A673 (cell line): Measurements from ENCODE around the gene GALNT2. TPM values are rescaled to one million over a fixed set of nuclear protein-coding genes. Genes with fewer than 3 reads are reported as not detected.

ENCODE experiments used
- BruUV-seq: library from RNA; stranded (reverse); fragments of 400-500 nt; replicated peaks from 2 replicates; lab custom pipeline; 2021; lab: Mats Ljungman, UMichigan
- CTCF ChIA-PET: fragments of 300-600 bp; sonication (Branson Sonifier 250); formaldehyde crosslinking; loops from one replicate; lab custom pipeline; 2022; ENCODE audit warnings: antibody characterized with exemption; lab: Charles Lee
- POLR2A ChIA-PET: fragments of 300-600 bp; sonication (Branson Sonifier 250); formaldehyde crosslinking; loops from one replicate; lab custom pipeline; 2022; ENCODE audit warnings: antibody characterized with exemption; ENCODE audit not compliant: low non-redundant PET; lab: Charles Lee
- DNase-seq: peaks from one replicate; pipeline ENCODE4 v3.0.0-alpha.2; 2015; ENCODE audit warnings: low spot score
- H3K27ac ChIP-seq: fragments of 200-600 bp; sonication (generic); 2 replicates; pipeline ENCODE4 v1.5.1; 2016; ENCODE audit warnings: mixed run types, low read depth, mild to moderate bottlenecking, mixed read lengths, antibody characterized with exemption, low read length; ENCODE audit not compliant: poor library complexity, severe bottlenecking
- H3K27me3 ChIP-seq: fragments of 200-600 bp; sonication (generic); replicated peaks from 2 replicates; pipeline ENCODE4 v1.6.1; 2017; ENCODE audit warnings: mixed run types, low read depth, mild to moderate bottlenecking, mixed read lengths, antibody characterized with exemption, low read length; ENCODE audit not compliant: insufficient read depth, poor library complexity
- H3K36me3 ChIP-seq: fragments of 200-600 bp; sonication (generic); 2 replicates; pipeline ENCODE4 v1.6.1; 2016; ENCODE audit warnings: mixed run types, mild to moderate bottlenecking, mixed read lengths, antibody characterized with exemption, low read length; ENCODE audit not compliant: insufficient read depth, poor library complexity, severe bottlenecking
- H3K4me1 ChIP-seq: fragments of 200-600 bp; sonication (generic); 2 replicates; pipeline ENCODE4 v1.6.1; 2017; ENCODE audit warnings: mixed run types, mild to moderate bottlenecking, mixed read lengths, antibody characterized with exemption, low read length; ENCODE audit not compliant: insufficient read depth, poor library complexity, severe bottlenecking
- H3K4me3 ChIP-seq: fragments of 200-600 bp; sonication (generic); 2 replicates; pipeline ENCODE4 v1.5.1; 2016; ENCODE audit warnings: low read depth, mixed run types, mild to moderate bottlenecking, mixed read lengths, low read length; ENCODE audit not compliant: poor library complexity, severe bottlenecking
- H3K9me3 ChIP-seq: fragments of 200-600 bp; sonication (generic); 2 replicates; pipeline ENCODE4 v1.6.1; 2016; ENCODE audit warnings: mixed run types, low read depth, mild to moderate bottlenecking, mixed read lengths, antibody characterized with exemption, low read length; ENCODE audit not compliant: poor library complexity, severe bottlenecking
- CTCF ChIP-seq: fragments of 300-800, 200-600 bp; sonication (generic); conservative IDR thresholded peaks from 2 replicates; pipeline ENCODE4 v1.5.1; 2017; ENCODE audit warnings: low read depth, mild to moderate bottlenecking, antibody characterized with exemption, low read length, moderate library complexity, mixed read lengths
- EZH2 ChIP-seq: fragments of 200-600 bp; sonication (generic); IDR thresholded peaks from 2 replicates; pipeline ENCODE4 v1.6.1; 2017; ENCODE audit warnings: borderline replicate concordance, low read depth, mild to moderate bottlenecking, mixed read lengths, antibody characterized with exemption, low read length; ENCODE audit not compliant: poor library complexity, severe bottlenecking
- intact Hi-C: fragments of 100-400 bp; cut with micrococcal nuclease; formaldehyde crosslinking; loops from one replicate; pipeline ENCODE4 v1.10.0; 2022; ENCODE audit not compliant: unreplicated experiment
- total RNA-seq: library from RNA; stranded (reverse); gene quantifications from 2 replicates; pipeline ENCODE4 v1.2.3, GENCODE V29; 2021

GALNT2 gene
- total RNA-seq, 1 experiment from 2014 or later: 94.6 TPM

- H3K27me3 ChIP-seq: no peaks in the 10 kb centered on the region
- no peak for DNase-seq
- TF ChIP-seq CTCF: no peak
- no peak for TF ChIP-seq EZH2
- H3K27ac ChIP-seq: no peak overlapping the region
- CTCF ChIA-PET: no interaction called here
- H3K36me3 ChIP-seq: no peaks in the 10 kb centered on the region
- H3K9me3 ChIP-seq: no peaks in the 10 kb centered on the region
- H3K4me3 ChIP-seq: no peak overlapping the region
- intact Hi-C loops: no loop called here
- H3K4me1 ChIP-seq: peaks cover 15% of the 10 kb centered on the region
- POLR2A ChIA-PET: no interaction called here
- no TSS peak for BruUV-seq
These were observed 46.2 kb downstream of the GALNT2 start for GRCh38 chr1:230113235-230113592.

GRCh38 chr1:230113593-230114236, 46.7 kb downstream of the GALNT2 start:
- no TSS peak for BruUV-seq
- Histone ChIP-seq H3K36me3 (no peaks in the 10 kb centered on the region), H3K4me1 (peaks cover 15% of the 10 kb centered on the region), H3K9me3 (no peaks in the 10 kb centered on the region), H3K27me3 (no peaks in the 10 kb centered on the region), H3K4me3 (no peak overlapping the region), H3K27ac (no peak overlapping the region)
- ChIA-PET POLR2A (no interaction called here), CTCF (no interaction called here)
- TF ChIP-seq CTCF (no peak), EZH2 (no peak)
- intact Hi-C loops: no loop called here
- DNase-seq: no peak

GRCh38 chr1:230114237-230114651, 47.2 kb downstream of the GALNT2 start:
- ChIA-PET POLR2A (no interaction called here), CTCF (no interaction called here)
- Histone ChIP-seq H3K27me3 (no peaks in the 10 kb centered on the region), H3K4me1 (peaks cover 15% of the 10 kb centered on the region), H3K36me3 (no peaks in the 10 kb centered on the region), H3K4me3 (no peak overlapping the region), H3K27ac (no peak overlapping the region), H3K9me3 (no peaks in the 10 kb centered on the region)
- TF ChIP-seq CTCF (no peak), EZH2 (no peak)
- intact Hi-C loops: no loop called here
- no TSS peak for BruUV-seq
- DNase-seq: no peak
